Activated CD8-positive, alpha-beta T cell treated with anti-CD3 and anti-CD28 coated beads for 36 hours (primary cell): Measurements from ENCODE around the gene VDAC1. TPM values are rescaled to one million over a fixed set of nuclear protein-coding genes. Genes with fewer than 3 reads are reported as not detected.
"Not testable (repeated sequence)": the region's sequence is repeated elsewhere in the genome, so short reads cannot be mapped to it uniquely, and the experiment has no call there.

ENCODE experiments used
- ATAC-seq: fragments of 200-7000 bp; cut with Tn5 transposase; one replicate; pipeline ENCODE4 v1.10.0; 2021; ENCODE audit warnings: mild to moderate bottlenecking, moderate library complexity
- CTCF ChIA-PET: fragments of 350-600 bp; sonication (Branson Sonifier 250); formaldehyde crosslinking; loops from one replicate; lab custom pipeline; 2021; ENCODE audit warnings: antibody characterized with exemption; lab: Charles Lee
- POLR2A ChIA-PET: fragments of 350-600 bp; sonication (Branson Sonifier 250); formaldehyde crosslinking; loops from one replicate; lab custom pipeline; 2021; ENCODE audit warnings: antibody characterized with exemption; lab: Charles Lee
- DNase-seq: peaks from one replicate; pipeline ENCODE4 v3.0.0-alpha.2; 2020
- H3K27ac Mint-ChIP-seq: one replicate; pipeline ENCODE4 v1.8.0; 2021; ENCODE audit warnings: mild to moderate bottlenecking, mixed read lengths
- H3K27me3 Mint-ChIP-seq: one replicate; pipeline ENCODE4 v1.8.0; 2021; ENCODE audit warnings: mixed read lengths
- H3K36me3 Mint-ChIP-seq: one replicate; pipeline ENCODE4 v1.8.0; 2021; ENCODE audit warnings: low read depth, mixed read lengths
- H3K4me1 Mint-ChIP-seq: one replicate; pipeline ENCODE4 v1.8.0; 2021; ENCODE audit warnings: low read depth, mixed read lengths
- H3K4me3 Mint-ChIP-seq: one replicate; pipeline ENCODE4 v1.8.0; 2021; ENCODE audit warnings: mild to moderate bottlenecking, moderate library complexity, mixed read lengths
- H3K9me3 Mint-ChIP-seq: one replicate; pipeline ENCODE4 v1.8.0; 2021; ENCODE audit warnings: mixed read lengths
- CTCF ChIP-seq: fragments of 200-600 bp; IDR thresholded peaks from one replicate; pipeline ENCODE4 v1.8.0; 2022; ENCODE audit warnings: antibody characterized with exemption, mild to moderate bottlenecking
- intact Hi-C: fragments of 100-400 bp; cut with micrococcal nuclease; formaldehyde crosslinking; loops from one replicate; pipeline ENCODE4 v1.10.0; 2022
- total RNA-seq, 2 experiments: library from RNA; stranded (reverse); gene quantifications; one replicate each; pipeline ENCODE4 v1.2.3, GENCODE V29; 2021

Gene VDAC1
- total RNA-seq, 2 experiments from 2014 or later = 481 to 484 TPM

DNA sequence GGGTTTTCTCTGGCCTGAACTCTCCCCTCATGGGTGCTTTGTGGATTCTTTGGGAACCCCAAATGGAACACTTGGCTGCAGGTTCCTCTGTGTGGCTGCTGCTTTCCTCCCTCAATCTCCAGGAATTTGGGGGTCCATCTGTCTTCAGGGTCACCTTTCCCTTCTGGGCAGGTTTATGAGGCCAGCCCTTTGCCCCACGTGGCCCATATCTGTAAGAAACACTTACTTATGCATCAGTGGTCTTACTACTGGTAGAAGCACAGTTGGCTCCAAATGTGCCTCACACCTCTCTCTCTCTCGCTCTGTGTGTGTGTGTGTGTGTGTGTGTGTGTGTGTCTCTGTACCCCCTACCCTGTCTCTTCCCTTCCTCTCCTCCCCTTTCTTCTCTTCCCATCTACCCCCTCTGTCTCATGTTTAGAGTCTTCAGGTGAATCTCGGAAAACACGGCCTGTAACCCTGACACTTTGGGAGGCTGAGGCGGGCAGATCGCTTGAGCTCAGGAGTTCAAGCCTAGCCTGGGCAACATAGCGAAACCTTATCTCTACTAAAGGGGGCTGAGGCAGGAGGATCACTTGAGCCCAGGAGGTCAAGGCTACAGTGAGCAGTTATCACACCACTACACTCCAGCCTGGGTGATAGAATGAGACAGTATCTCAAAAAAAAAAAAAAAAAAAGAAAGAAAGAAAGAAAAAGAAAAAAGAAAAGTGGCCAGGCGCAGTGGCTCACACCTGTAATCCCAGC, 63.1 kb downstream of the VDAC1 start:
- no peak for TF ChIP-seq CTCF
- H3K27me3 Mint-ChIP-seq = no peaks in the 10 kb centered on the region
- H3K4me3 Mint-ChIP-seq = no peak overlapping the region
- no peak for DNase-seq
- ChIA-PET CTCF (no interaction called here), POLR2A (interaction anchor here (0.7 kb wide), 1 partner anchor 11 kb away, joined by 3 read pairs; no protein-coding TSS in a partner anchor)
- H3K9me3 Mint-ChIP-seq = peaks cover 2% of the 10 kb centered on the region
- intact Hi-C loops = no loop called here
- peaks cover 18% of the 10 kb centered on the region for H3K4me1 Mint-ChIP-seq
- ATAC-seq = no peak
- no peak overlapping the region for H3K27ac Mint-ChIP-seq
- H3K36me3 Mint-ChIP-seq = no peaks in the 10 kb centered on the region

DNA sequence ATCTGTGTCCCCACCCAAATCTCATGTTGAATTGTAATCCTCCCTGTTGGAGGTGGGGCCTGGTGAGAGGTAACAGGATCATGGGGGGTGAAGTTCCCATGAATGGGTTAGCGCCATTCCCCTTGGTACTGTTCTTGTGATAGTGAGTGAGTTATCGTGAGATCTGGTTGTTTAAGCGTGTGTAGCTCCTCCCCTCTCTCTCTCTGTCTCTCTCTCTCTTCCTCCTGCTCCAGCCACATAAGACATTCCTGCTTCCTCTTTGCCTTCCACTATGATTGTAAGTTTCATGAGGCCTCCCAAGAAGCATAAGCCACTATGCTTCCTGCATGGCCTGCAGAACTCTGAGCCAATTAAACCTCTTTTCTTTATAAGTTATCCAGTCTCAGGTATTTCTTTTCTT, 65.1 kb downstream of the VDAC1 start:
- H3K9me3 Mint-ChIP-seq = peaks cover 2% of the 10 kb centered on the region
- intact Hi-C loops = loop anchor here (10.0 kb wide), 1 partner anchor 185 kb away; no protein-coding TSS in a partner anchor
- H3K27me3 Mint-ChIP-seq = no peaks in the 10 kb centered on the region
- no peak overlapping the region for H3K4me3 Mint-ChIP-seq
- ATAC-seq (no peak), DNase-seq (no peak)
- no peak for TF ChIP-seq CTCF
- H3K27ac Mint-ChIP-seq = no peak overlapping the region
- no peaks in the 10 kb centered on the region for H3K36me3 Mint-ChIP-seq
- ChIA-PET CTCF (interaction anchor here (1.2 kb wide), 1 partner anchor 9 kb away, joined by 4 read pairs; no protein-coding TSS in a partner anchor), POLR2A (no interaction called here)
- H3K4me1 Mint-ChIP-seq = peaks cover 19% of the 10 kb centered on the region

- H3K36me3 Mint-ChIP-seq = no peaks in the 10 kb centered on the region
- ChIA-PET CTCF (interaction anchor here (1.4 to 1.6 kb wide), 2 partner anchors 9 to 69 kb away, joined by 5 read pairs; no protein-coding TSS in a partner anchor), POLR2A (interaction anchor here (1.1 to 1.4 kb wide), 2 partner anchors 9 to 22 kb away, joined by 4 to 6 read pairs; no protein-coding TSS in a partner anchor)
- no peak for DNase-seq
- TF ChIP-seq CTCF = no peak
- H3K4me3 Mint-ChIP-seq = no peak overlapping the region
- no peak overlapping the region for H3K27ac Mint-ChIP-seq
- no peak for ATAC-seq
- H3K27me3 Mint-ChIP-seq = no peaks in the 10 kb centered on the region
- intact Hi-C loops = loop anchor here (10.0 kb wide), 1 partner anchor 184 kb away; no protein-coding TSS in a partner anchor
- H3K9me3 Mint-ChIP-seq = peaks cover 2% of the 10 kb centered on the region
- H3K4me1 Mint-ChIP-seq = peaks cover 27% of the 10 kb centered on the region
Measured at GRCh38 chr5:133938929-133939328, 65.8 kb downstream of the VDAC1 start.

- CTCF ChIA-PET = interaction anchor here (1.4 to 1.6 kb wide), 2 partner anchors 8 to 68 kb away, joined by 5 read pairs; no protein-coding TSS in a partner anchor
- H3K27ac Mint-ChIP-seq = no peak overlapping the region
- DNase-seq = no peak
- no peak for ATAC-seq
- H3K36me3 Mint-ChIP-seq = no peaks in the 10 kb centered on the region
- H3K4me1 Mint-ChIP-seq = peaks cover 30% of the 10 kb centered on the region
- no peak for TF ChIP-seq CTCF
- POLR2A ChIA-PET = interaction anchor here (0.6 to 1.4 kb wide), 3 partner anchors 8 to 144 kb away, joined by 4 to 6 read pairs (median 4); no protein-coding TSS in a partner anchor
- intact Hi-C loops = loop anchor here (10.0 kb wide), 1 partner anchor 183 kb away; no protein-coding TSS in a partner anchor
- peaks cover 2% of the 10 kb centered on the region for H3K9me3 Mint-ChIP-seq
- no peak overlapping the region for H3K4me3 Mint-ChIP-seq
- no peaks in the 10 kb centered on the region for H3K27me3 Mint-ChIP-seq
Measured at GRCh38 chr5:133938039-133938821, 66.5 kb downstream of the VDAC1 start.

GRCh38 chr5:133937628-133938027, 67.1 kb downstream of the VDAC1 start:
- H3K27me3 Mint-ChIP-seq, ATAC-seq, H3K36me3 Mint-ChIP-seq, H3K4me3 Mint-ChIP-seq, DNase-seq, H3K27ac Mint-ChIP-seq, H3K9me3 Mint-ChIP-seq: not testable (repeated sequence)
- CTCF ChIA-PET = interaction anchor here (1.6 kb wide), 1 partner anchor 67 kb away, joined by 5 read pairs; no protein-coding TSS in a partner anchor
- intact Hi-C loops = loop anchor here (10.0 kb wide), 1 partner anchor 183 kb away; no protein-coding TSS in a partner anchor
- H3K4me1 Mint-ChIP-seq = peaks cover 36% of the 10 kb centered on the region
- POLR2A ChIA-PET = interaction anchor here (0.6 to 1.1 kb wide), 2 partner anchors 21 to 58 kb away, joined by 3 to 4 read pairs; no protein-coding TSS in a partner anchor
